Renal cortex interstitium (tissue), 11 donors: ENCODE results near the gene CDH5. TPM values are rescaled to one million over a fixed set of nuclear protein-coding genes. Genes with fewer than 3 reads are reported as not detected.

Experiments used
- DNase-seq, 11 donors: peaks; one replicate each; pipeline ENCODE4 v3.0.0-alpha.2; 2013; ENCODE audit warnings: low read depth in 9 of 11, low spot score in 4 of 11; ENCODE audit errors: extremely low read depth in 1 of 11
- polyA plus RNA-seq, 3 donors: library from polyadenylated mRNA; unstranded; fragments of 120-200 nt; gene quantifications; one replicate each; pipeline ENCODE4 v1.2.1, GENCODE V29; 2013; ENCODE audit not compliant: insufficient read length in 3 of 3

The CDH5 gene
- polyA plus RNA-seq, 3 donors, result 55.8 to 66.3 (median 62.2) TPM

GRCh38 chr16:66402166-66402565 is 35.7 kb downstream of the CDH5 start:
- DNase-seq, result no peak

GRCh38 chr16:66402591-66403230 is 36.2 kb downstream of the CDH5 start:
- no peak for DNase-seq

GRCh38 chr16:66403531-66404145 is 37.1 kb downstream of the CDH5 start:
- no peak for DNase-seq

GRCh38 chr16:66405057-66405783 is 38.7 kb downstream of the CDH5 start:
- DNase-seq, result no peak

DNA sequence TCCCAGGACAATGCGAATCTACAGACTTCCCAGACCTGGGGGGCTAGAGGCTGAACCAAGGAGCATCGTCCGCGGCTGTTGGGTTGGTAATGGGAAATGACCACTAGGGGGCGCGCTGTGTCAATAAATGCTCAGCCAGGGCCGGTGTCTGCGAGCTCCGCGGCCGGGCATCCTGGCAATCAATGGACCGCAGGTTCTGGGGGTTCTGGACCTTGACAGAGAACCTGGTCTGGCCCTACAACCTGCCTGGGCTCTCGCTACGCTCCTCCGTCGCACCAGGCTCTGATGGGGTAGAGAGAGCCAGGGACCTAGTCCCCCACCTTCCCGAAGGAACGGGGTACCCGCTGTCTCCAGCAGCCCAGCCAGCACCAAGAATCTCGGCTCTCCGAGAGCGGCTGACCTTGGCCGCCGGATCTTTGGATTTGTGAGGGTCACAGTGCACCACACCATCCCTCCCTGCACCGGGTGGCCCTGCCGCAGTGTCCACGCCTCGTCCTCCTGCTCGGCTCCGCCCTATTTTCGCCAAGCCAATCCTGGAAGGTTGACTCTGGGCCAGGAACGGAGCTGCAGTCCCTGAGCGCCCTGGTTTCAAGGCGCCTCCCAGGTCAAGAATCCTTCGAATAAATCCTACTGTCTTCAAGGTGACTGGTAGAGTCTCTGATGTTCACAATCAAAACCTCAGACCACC is 40.2 kb downstream of the CDH5 start:
- DNase-seq, result peak in 8 of 11 donors; percentile 41 to 77 (median 67)

DNA sequence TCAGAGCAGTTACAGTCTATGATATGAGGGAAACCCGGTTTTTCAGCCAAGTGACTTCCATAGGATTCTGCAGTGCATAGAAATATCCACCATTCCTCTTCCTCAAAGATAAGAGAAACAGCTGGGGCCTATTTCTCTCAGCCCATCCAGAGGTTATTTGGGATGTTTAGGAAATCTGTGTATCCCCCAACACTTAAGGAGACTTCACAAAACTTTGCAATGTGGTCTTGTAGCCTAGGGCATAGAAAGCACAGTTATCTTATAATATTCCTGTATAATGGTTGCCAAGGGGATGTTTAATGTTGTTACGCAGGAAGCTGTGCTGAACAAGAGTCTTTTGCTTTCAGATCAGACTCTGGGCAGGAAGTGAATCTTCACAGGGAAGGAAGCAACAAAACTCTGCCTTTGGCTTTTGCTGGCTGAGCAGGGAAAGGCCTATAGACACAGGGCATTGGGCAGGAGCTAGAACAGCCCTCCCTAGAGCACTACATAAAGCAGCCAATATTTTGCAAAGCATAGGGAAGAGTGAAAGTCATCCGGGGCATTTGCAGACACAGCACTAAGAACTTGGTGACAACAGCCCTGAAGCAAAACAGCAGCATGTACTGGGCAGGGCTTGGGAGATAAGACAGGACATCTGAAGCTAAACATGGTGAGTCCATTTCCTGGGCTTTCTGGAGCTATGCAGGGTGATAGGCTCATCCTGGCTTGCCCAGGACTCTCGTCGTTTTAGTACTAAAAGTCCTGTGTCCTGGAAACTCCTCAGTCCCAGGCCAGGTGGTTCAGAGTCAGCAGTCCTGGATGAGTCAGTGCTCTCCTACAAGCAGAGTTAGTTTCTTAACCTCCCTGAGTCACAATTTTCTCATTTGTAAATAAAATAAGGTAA is 41.9 kb downstream of the CDH5 start:
- DNase-seq, result peak in 1 of 11 donors; percentile 29

- no peak for DNase-seq
These were observed 42.7 kb downstream of the CDH5 start for GRCh38 chr16:66409156-66409555.

- no peak for DNase-seq
These were observed 45.7 kb downstream of the CDH5 start for GRCh38 chr16:66412182-66412581.

GRCh38 chr16:66414891-66415290 is 48.4 kb downstream of the CDH5 start:
- DNase-seq, result no peak

DNA sequence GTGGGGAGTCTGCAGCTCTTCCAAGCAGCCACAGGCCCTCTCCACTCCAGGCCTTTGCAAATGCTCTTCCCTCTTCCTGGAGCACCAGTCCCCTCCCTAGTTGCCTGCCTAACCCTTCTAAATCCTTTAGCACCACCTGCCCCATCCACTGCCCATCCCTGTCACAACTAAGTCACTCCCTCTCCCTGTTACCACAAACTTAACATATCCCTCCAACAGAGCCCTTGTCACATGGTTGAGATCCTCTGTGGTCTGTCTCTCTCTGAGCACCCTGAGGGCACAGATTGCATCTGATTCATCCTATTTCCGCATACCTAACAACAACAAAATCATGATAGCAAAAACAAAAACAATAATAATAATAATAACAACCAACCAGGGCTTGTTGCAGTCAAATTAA is 49.6 kb downstream of the CDH5 start:
- no peak for DNase-seq

DNA sequence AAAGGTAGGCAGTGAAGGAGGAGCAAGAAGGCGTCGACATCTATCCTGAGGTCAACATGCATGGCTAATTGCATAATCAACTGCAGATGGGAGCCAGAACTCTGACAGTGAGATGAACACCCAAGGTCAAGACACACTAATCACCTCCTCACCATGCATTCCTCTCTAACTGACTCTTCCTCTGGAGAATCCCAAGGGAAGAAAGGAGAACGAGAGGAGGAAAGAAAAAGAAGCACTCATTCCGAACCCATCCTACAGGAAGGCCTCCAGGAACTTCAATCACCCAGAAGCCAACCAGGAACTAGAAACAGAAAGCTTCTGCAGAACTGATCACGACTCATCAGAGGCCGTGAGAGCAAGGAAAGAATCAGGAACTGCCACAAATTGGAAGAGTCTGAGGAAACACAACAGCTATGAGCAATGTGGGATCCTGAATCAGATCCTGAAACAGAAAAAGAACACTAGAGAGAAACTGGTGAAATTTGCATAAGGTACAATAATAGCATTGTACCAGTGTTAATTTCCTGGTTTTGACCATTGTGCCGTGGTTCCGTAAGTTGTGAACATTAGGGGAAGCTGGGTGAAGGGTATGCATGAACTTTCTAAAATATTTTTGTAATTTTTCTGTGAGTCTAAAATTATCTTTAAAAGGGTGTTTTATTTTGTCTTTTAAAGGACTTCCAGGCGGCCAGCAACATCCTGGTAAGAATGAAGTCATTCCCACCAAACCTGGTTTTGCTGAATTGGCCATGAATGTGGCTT is 50.6 kb downstream of the CDH5 start:
- no peak for DNase-seq

DNA sequence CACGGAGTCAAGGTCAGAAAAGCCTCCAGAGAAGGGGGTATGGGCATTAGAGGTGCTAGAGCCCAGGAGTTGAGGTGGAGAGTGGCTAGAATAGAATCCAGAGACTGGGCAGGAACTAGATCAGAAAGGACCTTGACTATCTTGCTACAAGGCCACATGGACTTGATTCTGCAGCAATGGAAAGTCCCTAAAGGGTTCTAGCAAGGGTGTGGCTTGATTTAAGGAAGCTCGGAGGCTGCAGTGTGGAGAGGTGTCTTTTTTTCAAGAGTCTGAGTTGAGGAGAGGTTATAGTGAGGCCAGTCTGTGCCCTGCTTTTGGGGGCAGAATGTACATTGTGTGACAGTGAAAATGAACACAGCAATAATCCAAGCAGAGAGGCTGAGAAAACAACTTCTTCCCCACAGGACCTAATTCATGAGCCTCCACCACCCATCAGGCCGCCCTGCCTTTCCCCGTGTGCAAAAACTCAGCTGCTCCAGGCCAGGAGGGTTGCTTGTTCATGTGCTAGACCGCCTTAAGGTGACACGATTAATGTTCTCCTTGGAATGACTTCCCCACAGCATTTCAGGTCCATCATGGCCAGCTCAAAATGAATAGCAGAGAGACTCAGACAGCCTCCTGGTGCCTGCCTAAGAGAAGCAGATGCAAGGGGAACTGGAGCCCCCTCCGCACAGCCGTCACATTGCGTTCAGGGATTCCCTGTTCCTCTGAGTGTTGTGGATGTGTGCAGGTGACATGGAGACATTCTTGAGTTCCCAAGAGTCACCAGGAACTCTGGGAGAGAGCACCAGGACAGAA is 51.9 kb downstream of the CDH5 start:
- no peak for DNase-seq

DNA sequence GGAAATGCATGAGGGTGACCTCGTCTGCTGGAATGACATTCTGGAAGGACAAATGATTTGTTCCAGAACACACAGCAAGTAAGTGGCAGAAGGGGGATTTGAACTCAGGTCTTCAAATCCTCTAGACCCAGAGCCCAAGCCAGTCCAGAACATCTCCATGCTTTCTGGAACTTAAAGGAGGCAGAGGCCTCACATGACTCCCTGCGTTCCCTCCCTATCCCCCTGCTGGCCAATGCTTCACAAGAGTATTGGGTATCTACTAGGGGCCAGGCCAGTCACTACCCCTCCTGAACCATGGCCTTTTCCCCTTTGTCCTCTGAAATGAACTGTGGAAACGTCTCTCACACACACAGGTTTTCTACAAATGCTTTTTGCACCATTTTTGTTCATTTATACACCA is 53.0 kb downstream of the CDH5 start:
- no peak for DNase-seq

GRCh38 chr16:66420396-66420795 is 53.9 kb downstream of the CDH5 start:
- DNase-seq, result no peak

- no peak for DNase-seq
These were observed 55.4 kb downstream of the CDH5 start for GRCh38 chr16:66421891-66422290.

DNA sequence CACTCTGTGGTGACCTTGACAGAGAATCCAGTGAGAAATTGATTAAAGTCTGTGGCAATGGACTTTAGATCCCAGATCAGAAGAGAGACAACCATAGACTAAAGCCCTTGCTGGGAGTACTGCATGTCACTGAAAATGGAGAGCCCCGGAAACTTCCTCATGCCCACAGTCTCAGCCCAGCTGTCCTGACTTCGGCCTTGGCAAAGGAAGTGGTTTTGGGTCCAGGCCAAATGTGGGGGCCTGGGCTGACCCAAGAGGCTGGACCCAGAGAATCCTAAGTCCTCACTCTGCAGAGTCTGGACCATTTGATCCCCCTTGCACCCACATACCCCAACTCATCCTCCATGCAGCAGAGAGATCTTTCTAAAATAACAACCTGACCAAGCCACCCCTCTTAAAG is 55.9 kb downstream of the CDH5 start:
- DNase-seq, result no peak

GRCh38 chr16:66423177-66423576 is 56.7 kb downstream of the CDH5 start:
- DNase-seq, result no peak
